Lower leg skin (tissue), 3 donors: ENCODE measurements around the gene CCDC149.

Experiments used
- CTCF ChIP-seq, 3 donors: fragments of 450-650 bp; IDR thresholded peaks; one replicate each; pipeline ENCODE4 v1.5.1; 2016; ENCODE audit warnings: antibody characterized with exemption in 3 of 3, mild to moderate bottlenecking in 3 of 3, moderate library complexity in 2 of 3
- POLR2A ChIP-seq, 2 donors: fragments of 450-650 bp; IDR thresholded peaks; one replicate each; pipeline ENCODE4 v1.6.1; 2016 to 2017; ENCODE audit warnings: antibody characterized with exemption in 2 of 2, mild to moderate bottlenecking in 1 of 2, moderate library complexity in 1 of 2

- TF ChIP-seq CTCF (IDR thresholded peaks at IDR 0.05), result no peak
- no peak for TF ChIP-seq POLR2A (IDR thresholded peaks at IDR 0.05)
These were observed 22.2 kb downstream of the CCDC149 start for GRCh38 chr4:24890561-24891126.
